Stimulated activated CD8-positive, alpha-beta memory T cell treated with anti-CD3 and anti-CD28 coated beads, Interleukin-4, amount 100 ng/mL, for 24 hours (primary cell): ENCODE data around the gene MRPL44.
A peak's percentile ranks its signal among the peaks of the same experiment; 100 is the strongest.
"Not testable (repeated sequence)": the region's sequence is repeated elsewhere in the genome, so short reads cannot be mapped to it uniquely, and the experiment has no call there.

ENCODE experiments used
- DNase-seq: peaks from one replicate; pipeline ENCODE4 v3.0.0-alpha.2; 2020; ENCODE audit warnings: low read depth

Gene MRPL44

GRCh38 chr2:223936862-223937326 lies 20.4 kb upstream of the MRPL44 start:
- DNase-seq = no peak

GRCh38 chr2:223937535-223937934 lies 19.7 kb upstream of the MRPL44 start:
- DNase-seq = no peak

- not testable (repeated sequence) for DNase-seq
These were observed 17.8 kb upstream of the MRPL44 start for GRCh38 chr2:223939438-223939837.

GRCh38 chr2:223941579-223942277 lies 15.5 kb upstream of the MRPL44 start:
- peak; percentile 52 for DNase-seq

GRCh38 chr2:223943135-223943534 lies 14.1 kb upstream of the MRPL44 start:
- DNase-seq = no peak

GRCh38 chr2:223943561-223944008 lies 13.7 kb upstream of the MRPL44 start:
- no peak for DNase-seq

GRCh38 chr2:223944166-223944702 lies 13.0 kb upstream of the MRPL44 start:
- no peak for DNase-seq

GRCh38 chr2:223944703-223945531 lies 12.3 kb upstream of the MRPL44 start, which contains the start of gene WDFY1:
Gene WDFY1, minus strand, starts transcription at chr2:223945335. Its CDS starts 51 bp downstream, at chr2:223945284.
- peak; percentile 77 for DNase-seq

GRCh38 chr2:223945755-223946154 lies 11.5 kb upstream of the MRPL44 start:
- no peak for DNase-seq

GRCh38 chr2:223947711-223948205 lies 9.5 kb upstream of the MRPL44 start:
- no peak for DNase-seq

- DNase-seq = no peak
These were observed 7.9 kb upstream of the MRPL44 start for GRCh38 chr2:223949241-223949840.

- DNase-seq = no peak
These were observed 6.6 kb upstream of the MRPL44 start for GRCh38 chr2:223950448-223951347.

- DNase-seq = no peak
These were observed 4.8 kb upstream of the MRPL44 start for GRCh38 chr2:223952280-223952968.

- DNase-seq = no peak
These were observed 2.9 kb upstream of the MRPL44 start for GRCh38 chr2:223954401-223954800.

GRCh38 chr2:223956300-223956699 lies 963 bp upstream of the MRPL44 start:
- no peak for DNase-seq

GRCh38 chr2:223959688-223960087 lies 2.4 kb downstream of the MRPL44 start:
- DNase-seq = no peak

- DNase-seq = no peak
These were observed 10.7 kb downstream of the MRPL44 start for GRCh38 chr2:223967981-223968380.

GRCh38 chr2:223969315-223969714 lies 12.1 kb downstream of the MRPL44 start:
- no peak for DNase-seq

- no peak for DNase-seq
These were observed 12.6 kb downstream of the MRPL44 start for GRCh38 chr2:223969856-223970255.

- peak; percentile 12 for DNase-seq
These were observed 13.3 kb downstream of the MRPL44 start for GRCh38 chr2:223970343-223971128.
